Suprapubic skin (tissue), 3 donors: ENCODE results near the gene FOXB1.

Source experiments
- CTCF ChIP-seq, 2 donors: fragments of 200-600 bp in 1 of 2; fragments of 450-650 bp in 1 of 2; sonication (generic) in 1 of 2; IDR thresholded peaks; one replicate each; pipeline ENCODE4 v1.5.1; 2016 to 2019; ENCODE audit warnings: antibody characterized with exemption in 2 of 2, mild to moderate bottlenecking in 1 of 2, moderate library complexity in 1 of 2
- EP300 ChIP-seq: sonication (generic); formaldehyde crosslinking; IDR thresholded peaks from one replicate; pipeline ENCODE4 v1.6.1; 2017; ENCODE audit warnings: antibody characterized with exemption
- POLR2A ChIP-seq, 2 donors: fragments of 450-650 bp; IDR thresholded peaks; one replicate each; pipeline ENCODE4 v1.6.1; 2017; ENCODE audit warnings: antibody characterized with exemption in 2 of 2, mild to moderate bottlenecking in 2 of 2, moderate library complexity in 2 of 2

DNA sequence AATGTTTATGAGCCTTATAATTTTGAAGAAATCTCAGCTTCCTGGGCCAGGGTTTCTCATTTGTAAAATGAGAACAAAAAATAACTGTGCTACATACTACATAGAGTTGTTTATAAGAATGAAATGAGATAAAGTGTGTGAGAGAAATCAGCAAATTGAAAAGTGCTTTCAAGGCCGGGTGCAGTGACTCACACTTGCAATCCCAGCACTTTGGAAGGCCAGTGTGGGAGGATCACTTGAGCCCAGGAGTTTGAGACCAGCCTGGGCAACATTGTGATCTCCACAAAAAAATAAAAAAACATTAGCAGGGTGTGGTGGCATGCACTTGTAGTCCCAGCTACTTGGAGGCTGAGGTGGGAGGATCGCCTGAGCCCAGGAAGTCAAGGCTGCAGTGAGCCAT, 22.4 kb downstream of the FOXB1 start:
- TF ChIP-seq CTCF (IDR thresholded peaks at IDR 0.05) (no peak), POLR2A (IDR thresholded peaks at IDR 0.05) (no peak), EP300 (no peak)
